Muscle layer of colon (tissue), 2 donors: ENCODE results near the gene LTA4H.
"Not testable (repeated sequence)": the region's sequence is repeated elsewhere in the genome, so short reads cannot be mapped to it uniquely, and the experiment has no call there.

ENCODE experiments used
- H3K27ac ChIP-seq: one replicate; pipeline ENCODE4 v1.7.0; 2013; ENCODE audit warnings: low read depth, mild to moderate bottlenecking, low read length, moderate library complexity
- H3K27me3 ChIP-seq, 2 donors: one replicate each; pipeline ENCODE4 v1.7.0; 2013; ENCODE audit warnings: low read length in 2 of 2, mild to moderate bottlenecking in 2 of 2; ENCODE audit not compliant: insufficient read depth in 2 of 2, control insufficient read depth in 1 of 2
- H3K36me3 ChIP-seq: one replicate; pipeline ENCODE4 v1.7.0; 2013; ENCODE audit warnings: mild to moderate bottlenecking, low read length; ENCODE audit not compliant: insufficient read depth
- H3K4me1 ChIP-seq: one replicate; pipeline ENCODE4 v1.7.0; 2013; ENCODE audit warnings: mild to moderate bottlenecking, low read length; ENCODE audit not compliant: insufficient read depth
- H3K4me3 ChIP-seq, 2 donors: one replicate each; pipeline ENCODE4 v1.7.0; 2013; ENCODE audit warnings: low read length in 2 of 2, low read depth in 1 of 2, mild to moderate bottlenecking in 1 of 2, moderate library complexity in 1 of 2
- H3K9ac ChIP-seq: one replicate; pipeline ENCODE4 v1.7.0; 2013; ENCODE audit warnings: low read length
- H3K9me3 ChIP-seq: one replicate; pipeline ENCODE4 v1.7.0; 2013; ENCODE audit warnings: mild to moderate bottlenecking, low read length
- donor health status: abdominal sarcoma.
- donor health status: Adenocarcinoma of cecum.

Gene LTA4H

GRCh38 chr12:96069511-96070231 lies 34.3 kb upstream of the LTA4H start:
- Histone ChIP-seq H3K27me3 (no peaks in the 10 kb centered on the region), H3K9ac (no peak overlapping the region), H3K27ac (no peak overlapping the region), H3K4me1 (no peaks in the 10 kb centered on the region), H3K9me3 (no peaks in the 10 kb centered on the region), H3K4me3 (no peak overlapping the region), H3K36me3 (no peaks in the 10 kb centered on the region)

- H3K4me3 ChIP-seq = no peak overlapping the region
- H3K27me3 ChIP-seq = no peaks in the 10 kb centered on the region
- H3K4me1 ChIP-seq = no peaks in the 10 kb centered on the region
- H3K9me3 ChIP-seq = no peaks in the 10 kb centered on the region
- H3K36me3 ChIP-seq = no peaks in the 10 kb centered on the region
- no peak overlapping the region for H3K9ac ChIP-seq
- H3K27ac ChIP-seq = no peak overlapping the region
Measured at GRCh38 chr12:96068636-96069035, 33.2 kb upstream of the LTA4H start.

GRCh38 chr12:96068111-96068510 lies 32.7 kb upstream of the LTA4H start:
- H3K36me3 ChIP-seq = no peaks in the 10 kb centered on the region
- no peaks in the 10 kb centered on the region for H3K27me3 ChIP-seq
- H3K4me3 ChIP-seq = no peak overlapping the region
- H3K9me3 ChIP-seq = no peaks in the 10 kb centered on the region
- no peak overlapping the region for H3K27ac ChIP-seq
- no peak overlapping the region for H3K9ac ChIP-seq
- H3K4me1 ChIP-seq = no peaks in the 10 kb centered on the region

DNA sequence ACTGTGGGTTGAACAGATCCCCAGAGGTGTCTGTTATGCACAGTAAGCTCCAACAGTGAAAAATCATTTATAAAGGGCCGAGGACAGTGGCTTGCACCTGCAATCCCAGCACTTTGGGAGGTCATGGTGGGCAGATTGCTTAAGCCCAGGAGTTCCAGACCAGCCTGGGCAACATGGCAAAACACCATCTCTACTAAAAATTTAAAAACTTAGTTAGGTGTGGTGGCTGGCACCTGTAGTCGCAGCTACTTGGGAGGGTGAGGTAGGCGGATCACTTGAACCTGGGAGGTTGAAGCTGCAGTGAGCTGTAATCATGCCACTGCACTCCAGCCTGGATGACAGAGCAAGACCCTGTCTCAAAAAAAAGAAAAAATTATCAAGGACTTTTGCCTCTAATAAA lies 30.4 kb upstream of the LTA4H start:
- H3K27ac ChIP-seq, H3K36me3 ChIP-seq, H3K27me3 ChIP-seq, H3K9me3 ChIP-seq, H3K4me1 ChIP-seq, H3K9ac ChIP-seq, H3K4me3 ChIP-seq: not testable (repeated sequence)

- no peak overlapping the region for H3K9ac ChIP-seq
- no peak overlapping the region for H3K27ac ChIP-seq
- H3K36me3 ChIP-seq = no peaks in the 10 kb centered on the region
- H3K9me3 ChIP-seq = no peaks in the 10 kb centered on the region
- H3K4me3 ChIP-seq = no peak overlapping the region
- peaks cover 8% of the 10 kb centered on the region for H3K4me1 ChIP-seq
- no peaks in the 10 kb centered on the region for H3K27me3 ChIP-seq
Measured at GRCh38 chr12:96064966-96065365, 29.6 kb upstream of the LTA4H start.

DNA sequence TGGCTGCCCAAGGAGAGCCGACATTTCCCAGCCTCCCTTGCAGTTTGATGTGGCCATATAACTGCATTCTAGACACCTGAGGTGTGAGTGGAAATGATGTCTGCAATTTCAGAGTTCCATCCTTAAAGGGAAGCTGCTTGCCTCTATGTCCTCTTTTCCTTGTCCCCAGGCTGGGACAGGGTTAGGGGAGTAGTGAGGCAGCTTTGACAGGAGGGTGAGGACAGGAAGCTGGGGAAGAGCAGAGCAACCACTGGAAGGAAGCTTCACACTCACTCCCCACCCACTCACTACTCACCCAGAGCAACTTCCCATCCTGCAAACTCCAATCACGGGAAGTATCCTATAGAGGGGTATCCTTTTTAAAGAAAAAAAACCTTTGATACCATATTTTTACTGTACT lies 28.9 kb upstream of the LTA4H start:
- Histone ChIP-seq H3K4me1 (peaks cover 8% of the 10 kb centered on the region), H3K4me3 (no peak overlapping the region), H3K9ac (no peak overlapping the region), H3K27me3 (no peaks in the 10 kb centered on the region), H3K36me3 (no peaks in the 10 kb centered on the region), H3K27ac (no peak overlapping the region), H3K9me3 (no peaks in the 10 kb centered on the region)

DNA sequence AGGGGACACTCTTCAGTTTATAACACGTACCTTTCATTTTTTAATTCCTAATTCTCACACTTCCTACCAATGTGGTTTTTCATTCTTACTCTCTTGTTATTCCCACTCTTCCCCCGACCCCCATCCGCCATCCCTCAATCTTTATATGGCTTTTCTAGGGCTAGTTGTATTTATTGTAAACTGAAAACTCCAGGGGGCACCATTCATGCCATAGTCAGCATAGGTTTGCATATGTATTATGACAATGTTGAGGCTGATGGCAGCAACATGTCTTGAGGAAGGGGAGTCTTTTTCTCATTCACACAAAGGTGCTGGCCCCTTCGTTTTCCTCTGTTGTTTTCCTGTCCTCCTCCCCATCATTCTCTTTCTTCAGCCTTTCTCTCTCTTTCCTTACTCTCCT lies 27.7 kb upstream of the LTA4H start:
- no peak overlapping the region for H3K27ac ChIP-seq
- no peaks in the 10 kb centered on the region for H3K27me3 ChIP-seq
- peaks cover 8% of the 10 kb centered on the region for H3K4me1 ChIP-seq
- H3K36me3 ChIP-seq = no peaks in the 10 kb centered on the region
- H3K9me3 ChIP-seq = no peaks in the 10 kb centered on the region
- H3K9ac ChIP-seq = no peak overlapping the region
- H3K4me3 ChIP-seq = no peak overlapping the region

DNA sequence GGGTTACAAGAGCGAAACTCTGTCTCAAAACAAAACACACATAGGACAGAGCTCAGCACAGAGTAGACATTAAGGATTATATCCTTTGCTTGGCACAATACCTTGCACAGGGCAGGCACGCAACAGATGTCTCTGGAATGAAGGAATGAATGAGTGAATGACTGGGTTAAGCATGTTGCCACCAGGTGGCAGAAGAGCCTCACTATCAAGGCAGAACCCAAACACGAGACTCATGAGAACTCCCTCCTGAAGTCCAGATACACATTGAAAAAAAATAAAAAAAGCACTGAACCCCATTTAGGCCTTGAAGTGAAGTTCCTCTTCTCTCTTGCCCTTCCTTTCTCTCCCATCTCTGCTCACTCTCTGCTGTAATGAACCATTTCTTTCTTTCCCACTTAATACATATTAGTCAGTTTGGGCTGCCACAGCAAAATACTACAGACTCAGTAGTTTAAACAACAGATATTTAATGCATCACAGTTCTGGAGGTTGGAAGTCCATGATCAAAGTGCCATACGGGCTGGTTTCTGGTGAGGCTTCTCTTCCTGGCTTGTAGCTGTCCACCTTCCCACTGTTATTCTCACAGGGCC lies 26.6 kb upstream of the LTA4H start:
- Histone ChIP-seq H3K9ac (no peak overlapping the region), H3K27ac (no peak overlapping the region), H3K4me3 (no peak overlapping the region), H3K4me1 (peaks cover 8% of the 10 kb centered on the region), H3K9me3 (no peaks in the 10 kb centered on the region), H3K27me3 (no peaks in the 10 kb centered on the region), H3K36me3 (no peaks in the 10 kb centered on the region)

GRCh38 chr12:96061323-96061722 lies 25.9 kb upstream of the LTA4H start:
- Histone ChIP-seq H3K9me3 (no peaks in the 10 kb centered on the region), H3K27me3 (no peaks in the 10 kb centered on the region), H3K36me3 (no peaks in the 10 kb centered on the region), H3K4me1 (peaks cover 8% of the 10 kb centered on the region), H3K4me3 (no peak overlapping the region), H3K27ac (no peak overlapping the region), H3K9ac (no peak overlapping the region)

DNA sequence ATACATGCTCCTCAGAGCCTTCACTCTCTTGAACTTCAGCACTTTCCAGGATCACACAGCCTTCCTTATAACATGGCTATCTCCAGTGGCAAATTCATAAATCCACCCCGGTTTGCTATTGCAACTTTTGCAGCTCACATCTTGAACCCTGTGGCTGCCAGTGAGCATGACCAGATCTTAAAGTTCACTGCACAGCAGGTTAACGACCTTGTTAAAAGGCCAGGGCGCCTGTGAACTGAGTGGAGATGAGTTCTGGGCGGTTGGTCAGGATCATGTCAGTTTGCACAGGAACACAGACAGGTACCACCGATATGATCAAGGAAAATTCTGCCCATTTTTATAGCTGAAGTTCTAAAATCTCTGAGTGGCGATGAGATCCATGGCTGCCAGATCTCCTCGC lies 24.7 kb upstream of the LTA4H start:
- no peak overlapping the region for H3K27ac ChIP-seq
- no peaks in the 10 kb centered on the region for H3K9me3 ChIP-seq
- H3K4me1 ChIP-seq = peaks cover 8% of the 10 kb centered on the region
- H3K9ac ChIP-seq = no peak overlapping the region
- H3K4me3 ChIP-seq = no peak overlapping the region
- no peaks in the 10 kb centered on the region for H3K27me3 ChIP-seq
- no peaks in the 10 kb centered on the region for H3K36me3 ChIP-seq

GRCh38 chr12:96057986-96058553 lies 22.7 kb upstream of the LTA4H start:
- Histone ChIP-seq H3K9ac (no peak overlapping the region), H3K4me1 (peaks cover 8% of the 10 kb centered on the region), H3K9me3 (no peaks in the 10 kb centered on the region), H3K27ac (no peak overlapping the region), H3K36me3 (no peaks in the 10 kb centered on the region), H3K27me3 (no peaks in the 10 kb centered on the region), H3K4me3 (no peak overlapping the region)
